MM.1S (cell line): Measurements from ENCODE around the gene ETV3.

Experiments used
- EZH2 ChIP-seq: fragments of 300-600 bp; sonication (generic); optimal IDR thresholded peaks from 2 replicates; pipeline ENCODE3; 2017; ENCODE audit warnings: low read depth, mild to moderate bottlenecking, antibody characterized with exemption, low read length, mixed read lengths
- TF ChIP-seq, protein P1 (sequence below): fragments of 300-600 bp; sonication (generic); IDR thresholded peaks from 2 replicates; pipeline ENCODE4 v1.5.1; 2016; ENCODE audit warnings: antibody characterized with exemption, low read length, mixed read lengths

DNA sequence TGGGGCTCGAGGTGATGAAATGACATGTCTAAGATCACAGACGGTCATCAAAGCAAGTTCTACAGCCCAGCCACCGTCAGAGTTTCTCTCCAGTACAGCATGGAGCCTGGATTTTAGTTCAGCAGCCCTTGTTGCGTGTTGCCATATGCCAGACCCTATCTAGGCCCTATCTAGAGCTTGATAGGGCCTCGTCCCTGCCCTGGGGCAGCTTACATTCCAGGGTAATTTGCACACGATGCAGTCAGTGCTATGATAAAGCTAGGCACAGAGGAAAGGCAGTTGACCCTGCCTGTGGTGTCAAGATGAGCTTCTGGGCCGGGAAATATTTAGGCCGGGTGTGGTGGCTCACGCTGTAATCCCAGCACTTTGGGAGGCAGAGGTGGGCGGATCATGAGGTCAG lies 57.5 kb downstream of the ETV3 start:
- no peak for TF ChIP-seq EZH2
- TF ChIP-seq, protein P1, sequence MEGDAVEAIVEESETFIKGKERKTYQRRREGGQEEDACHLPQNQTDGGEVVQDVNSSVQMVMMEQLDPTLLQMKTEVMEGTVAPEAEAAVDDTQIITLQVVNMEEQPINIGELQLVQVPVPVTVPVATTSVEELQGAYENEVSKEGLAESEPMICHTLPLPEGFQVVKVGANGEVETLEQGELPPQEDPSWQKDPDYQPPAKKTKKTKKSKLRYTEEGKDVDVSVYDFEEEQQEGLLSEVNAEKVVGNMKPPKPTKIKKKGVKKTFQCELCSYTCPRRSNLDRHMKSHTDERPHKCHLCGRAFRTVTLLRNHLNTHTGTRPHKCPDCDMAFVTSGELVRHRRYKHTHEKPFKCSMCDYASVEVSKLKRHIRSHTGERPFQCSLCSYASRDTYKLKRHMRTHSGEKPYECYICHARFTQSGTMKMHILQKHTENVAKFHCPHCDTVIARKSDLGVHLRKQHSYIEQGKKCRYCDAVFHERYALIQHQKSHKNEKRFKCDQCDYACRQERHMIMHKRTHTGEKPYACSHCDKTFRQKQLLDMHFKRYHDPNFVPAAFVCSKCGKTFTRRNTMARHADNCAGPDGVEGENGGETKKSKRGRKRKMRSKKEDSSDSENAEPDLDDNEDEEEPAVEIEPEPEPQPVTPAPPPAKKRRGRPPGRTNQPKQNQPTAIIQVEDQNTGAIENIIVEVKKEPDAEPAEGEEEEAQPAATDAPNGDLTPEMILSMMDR: no peak
